Suppressor macrophage treated with lipopolysaccharide for 4 hours (primary cell): Measurements from ENCODE around the gene DBX1.
A peak's percentile ranks its signal among the peaks of the same experiment; 100 is the strongest.
"Not testable (repeated sequence)": the region's sequence is repeated elsewhere in the genome, so short reads cannot be mapped to it uniquely, and the experiment has no call there.

Experiments used
- DNase-seq: peaks from one replicate; pipeline ENCODE4 v3.0.0-alpha.2; 2020

Gene DBX1

DNA sequence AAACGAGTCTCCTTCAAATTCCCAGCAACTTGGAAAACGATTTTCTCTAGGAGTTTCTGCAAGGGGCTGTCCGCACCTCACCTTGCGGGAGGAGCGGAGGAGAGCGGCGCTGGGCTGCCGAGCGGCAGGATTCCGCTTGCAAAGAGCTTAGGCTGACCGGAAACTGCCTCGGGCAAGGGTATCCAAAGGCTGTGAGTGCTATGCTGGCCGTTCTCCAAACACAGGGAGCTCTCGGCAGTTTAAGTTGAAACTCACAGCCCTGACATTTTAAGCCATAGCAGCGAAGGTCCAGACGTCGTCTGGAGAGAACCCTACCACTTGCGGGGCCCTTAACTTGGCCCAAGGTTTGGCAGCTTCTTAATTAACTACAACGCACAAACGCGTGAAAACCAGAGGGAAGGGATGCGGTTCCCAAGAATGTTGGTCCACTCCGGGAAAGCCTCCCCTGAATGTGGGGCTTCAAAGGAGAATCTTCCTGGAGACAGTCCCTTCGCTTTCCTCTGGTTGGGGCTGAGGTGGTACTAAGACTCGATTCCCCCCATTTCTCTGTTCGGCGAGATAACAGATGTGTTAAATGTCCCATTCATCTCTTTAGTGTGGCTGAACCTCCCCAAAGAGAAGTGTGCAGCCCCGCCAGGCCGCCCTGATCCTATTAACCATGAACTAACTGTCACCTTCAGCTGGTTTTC, 1.1 kb upstream of the DBX1 start:
- no peak for DNase-seq

GRCh38 chr11:20159466-20160381, 551 bp downstream of the DBX1 start:
- DNase-seq: no peak

DNA sequence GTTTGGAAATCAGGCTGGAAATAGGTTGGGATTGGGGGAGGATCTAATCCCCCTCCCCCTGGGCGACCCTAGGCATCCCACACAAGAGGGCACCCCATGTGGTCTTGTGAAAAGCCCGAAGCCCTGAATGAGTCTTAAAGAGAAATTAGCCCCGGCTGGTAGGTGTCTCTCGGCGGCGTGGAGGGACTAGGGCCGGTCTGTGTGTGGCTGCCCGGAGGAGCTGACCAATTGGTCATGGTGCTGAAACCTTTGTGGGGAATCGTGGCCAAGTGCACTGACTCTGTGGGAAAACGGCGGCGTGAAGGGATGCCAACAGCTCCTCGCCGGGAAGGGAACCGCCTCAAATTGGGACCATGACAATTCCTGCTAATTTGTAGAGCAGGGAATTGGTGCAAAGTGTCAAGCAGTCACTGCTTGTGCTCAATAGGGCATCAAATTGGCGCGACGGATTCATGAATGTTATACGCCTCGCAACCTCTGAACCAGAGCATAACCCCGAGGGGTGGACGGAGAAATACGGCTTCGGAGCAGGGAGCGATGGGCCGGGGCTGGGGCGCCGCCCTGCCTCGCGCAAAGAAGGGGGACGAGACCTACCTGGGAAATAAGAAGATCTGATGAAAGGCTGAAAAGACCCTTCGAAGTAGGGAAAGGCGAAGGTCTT, 1.5 kb downstream of the DBX1 start:
- peak; percentile 12 for DNase-seq

- no peak for DNase-seq
These were observed 2.5 kb downstream of the DBX1 start for GRCh38 chr11:20157728-20158127.

DNA sequence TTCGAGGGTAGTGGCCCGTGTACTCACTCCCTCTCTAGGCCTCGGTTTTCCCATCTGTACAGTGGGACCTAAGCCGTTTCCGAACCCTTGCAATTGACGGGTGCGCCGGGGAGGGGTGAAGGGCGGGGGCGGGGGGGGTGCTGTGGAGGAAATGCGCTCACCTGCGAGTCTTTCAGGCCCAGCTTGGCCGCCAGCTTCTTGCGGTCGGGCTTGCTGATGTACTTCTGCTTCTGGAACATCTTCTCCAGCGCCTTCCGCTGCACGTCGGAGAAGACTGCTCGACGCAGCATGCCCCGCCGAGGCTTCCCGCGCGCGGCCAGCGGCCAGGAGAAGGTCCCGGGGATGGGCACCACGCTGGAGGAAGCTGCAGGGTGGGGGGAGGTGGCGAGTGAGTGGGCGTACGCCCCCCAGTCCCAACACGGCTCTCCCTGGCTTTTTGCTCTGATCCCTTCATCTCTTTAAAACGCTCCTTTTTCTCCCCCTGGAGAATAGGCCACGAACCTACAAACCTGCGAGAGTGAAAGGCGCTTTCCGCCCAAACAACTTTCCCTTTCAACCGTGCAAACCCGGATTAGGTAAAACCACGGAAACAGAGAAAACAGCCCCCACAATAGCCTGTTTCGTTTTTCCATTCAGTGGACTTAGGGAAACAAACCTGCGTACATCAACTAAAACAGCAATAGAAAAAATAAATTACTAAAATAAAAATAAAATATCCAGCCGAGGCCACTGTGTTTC, 3.2 kb downstream of the DBX1 start:
- peak; percentile 6 for DNase-seq

- DNase-seq: no peak
These were observed 3.9 kb downstream of the DBX1 start for GRCh38 chr11:20156280-20156875.

GRCh38 chr11:20155683-20156279, 4.5 kb downstream of the DBX1 start:
- DNase-seq: no peak

DNA sequence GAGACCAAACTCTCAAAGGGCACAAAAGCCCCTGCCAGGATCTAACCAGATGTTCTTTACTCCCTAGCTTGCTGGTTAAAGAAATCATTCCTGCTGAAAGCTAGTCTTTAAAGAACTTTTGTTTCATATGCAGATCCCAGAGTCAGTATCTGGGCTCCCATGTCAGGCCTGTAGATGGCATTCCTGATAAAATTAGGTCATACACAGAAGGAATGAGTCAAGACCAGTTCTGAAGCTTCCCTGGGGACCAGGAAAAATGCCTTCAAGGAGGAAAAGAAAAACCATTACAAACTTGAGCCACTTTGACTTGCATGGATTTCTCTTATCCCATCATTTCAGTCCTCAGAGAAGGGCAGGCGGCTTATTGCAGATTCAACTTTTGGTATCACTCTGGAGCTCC, 5.9 kb downstream of the DBX1 start:
- DNase-seq: no peak

GRCh38 chr11:20138707-20139106, 21.6 kb downstream of the DBX1 start:
- no peak for DNase-seq

DNA sequence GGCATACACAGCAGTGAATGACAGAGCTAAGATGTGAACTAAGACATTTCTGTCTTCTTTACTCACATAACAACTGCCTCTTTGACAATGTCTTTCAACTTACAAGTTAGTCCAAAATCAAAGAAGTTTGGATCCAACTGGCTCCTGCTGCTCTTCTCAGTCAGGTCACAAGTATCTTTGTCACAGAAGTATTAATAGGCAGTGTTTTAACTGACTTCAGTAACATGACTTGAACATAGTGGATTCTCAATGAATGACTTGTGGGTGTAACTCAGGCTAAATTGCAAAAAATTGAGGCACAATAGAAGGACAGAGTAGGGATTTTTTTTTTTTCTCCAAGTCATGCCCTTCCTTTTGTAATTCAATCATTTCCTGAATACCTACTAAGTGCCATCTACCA, 22.6 kb downstream of the DBX1 start:
- no peak for DNase-seq

DNA sequence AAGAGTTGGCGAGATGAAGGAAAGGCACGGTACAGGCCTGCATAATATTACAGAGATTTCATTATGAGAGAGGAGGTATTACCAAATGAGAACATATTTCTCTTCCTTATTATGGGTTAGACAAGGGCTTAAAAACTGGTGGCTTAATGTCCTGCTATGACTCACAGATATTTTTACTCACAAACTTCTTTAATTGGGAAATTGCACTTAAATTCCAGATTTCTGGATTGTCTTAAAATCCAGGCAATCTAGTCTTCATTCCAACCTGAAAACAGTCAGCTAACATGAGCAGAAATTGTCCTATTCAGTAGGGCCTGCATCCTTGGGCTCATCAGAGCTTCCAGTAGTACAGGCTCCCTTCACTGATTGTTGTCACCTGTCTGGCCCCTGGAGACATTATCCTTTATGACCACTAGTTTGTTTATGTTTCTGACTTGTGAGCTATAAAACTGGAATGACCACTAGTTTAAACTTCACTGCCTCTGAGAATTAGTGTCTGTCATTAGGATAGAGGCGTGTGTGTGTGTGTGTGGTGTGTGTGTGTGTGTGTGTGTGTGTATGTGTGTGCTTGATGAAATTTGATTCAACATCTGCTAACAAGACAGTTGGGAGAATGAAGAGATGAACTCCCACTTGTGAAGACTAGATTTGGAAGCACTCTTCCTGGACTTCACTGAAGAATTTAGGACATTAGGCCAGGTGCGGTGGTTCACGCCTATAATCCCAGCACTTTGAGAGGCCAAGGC, 25.1 kb downstream of the DBX1 start:
- DNase-seq: no peak

GRCh38 chr11:20132667-20133039, 27.6 kb downstream of the DBX1 start:
- DNase-seq: no peak

DNA sequence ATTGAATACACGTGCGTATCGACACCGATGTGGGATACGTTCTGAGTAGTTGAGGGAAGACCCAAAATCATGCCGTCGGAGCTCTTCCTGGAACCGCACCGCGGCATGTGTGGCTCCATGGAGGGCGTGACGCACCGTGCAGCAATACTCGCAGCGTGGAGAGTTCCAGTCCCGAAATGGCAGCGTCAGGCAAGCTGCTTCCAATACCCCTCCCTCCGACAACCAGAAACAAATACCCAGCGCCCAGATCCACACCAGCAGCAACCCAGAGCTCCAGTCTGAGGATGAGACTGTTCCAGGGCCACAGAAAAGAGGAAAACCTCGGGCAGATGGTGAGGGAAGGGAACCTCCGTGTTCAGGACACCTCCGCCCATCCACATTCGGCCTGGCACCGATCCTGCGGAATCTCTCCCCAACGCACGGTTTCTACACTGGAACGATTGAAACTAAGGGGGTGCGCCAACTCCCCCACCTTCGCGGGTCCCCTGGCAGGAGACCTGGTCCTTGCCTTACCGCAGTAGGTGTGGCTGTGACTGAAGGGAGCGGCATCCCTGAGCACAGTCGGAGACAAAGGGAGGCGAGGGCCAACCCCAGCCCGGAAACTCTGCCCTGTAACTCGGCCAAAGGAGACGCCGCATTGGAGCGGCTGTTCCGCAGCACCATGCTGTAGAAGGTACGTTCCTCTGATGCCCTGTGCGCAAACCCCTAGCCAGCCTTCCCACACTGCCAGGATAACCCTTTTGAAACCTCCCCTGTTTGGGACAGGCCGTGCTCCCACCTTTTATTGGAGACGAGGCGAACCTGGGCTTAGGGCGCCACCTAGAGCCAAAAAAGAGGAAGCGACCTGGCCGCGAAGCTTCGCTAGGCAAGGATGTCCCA, 28.2 kb downstream of the DBX1 start:
- DNase-seq: peak; percentile 52

- no peak for DNase-seq
These were observed 30.6 kb downstream of the DBX1 start for GRCh38 chr11:20129665-20130064.

GRCh38 chr11:20128528-20128825, 31.8 kb downstream of the DBX1 start:
- not testable (repeated sequence) for DNase-seq

DNA sequence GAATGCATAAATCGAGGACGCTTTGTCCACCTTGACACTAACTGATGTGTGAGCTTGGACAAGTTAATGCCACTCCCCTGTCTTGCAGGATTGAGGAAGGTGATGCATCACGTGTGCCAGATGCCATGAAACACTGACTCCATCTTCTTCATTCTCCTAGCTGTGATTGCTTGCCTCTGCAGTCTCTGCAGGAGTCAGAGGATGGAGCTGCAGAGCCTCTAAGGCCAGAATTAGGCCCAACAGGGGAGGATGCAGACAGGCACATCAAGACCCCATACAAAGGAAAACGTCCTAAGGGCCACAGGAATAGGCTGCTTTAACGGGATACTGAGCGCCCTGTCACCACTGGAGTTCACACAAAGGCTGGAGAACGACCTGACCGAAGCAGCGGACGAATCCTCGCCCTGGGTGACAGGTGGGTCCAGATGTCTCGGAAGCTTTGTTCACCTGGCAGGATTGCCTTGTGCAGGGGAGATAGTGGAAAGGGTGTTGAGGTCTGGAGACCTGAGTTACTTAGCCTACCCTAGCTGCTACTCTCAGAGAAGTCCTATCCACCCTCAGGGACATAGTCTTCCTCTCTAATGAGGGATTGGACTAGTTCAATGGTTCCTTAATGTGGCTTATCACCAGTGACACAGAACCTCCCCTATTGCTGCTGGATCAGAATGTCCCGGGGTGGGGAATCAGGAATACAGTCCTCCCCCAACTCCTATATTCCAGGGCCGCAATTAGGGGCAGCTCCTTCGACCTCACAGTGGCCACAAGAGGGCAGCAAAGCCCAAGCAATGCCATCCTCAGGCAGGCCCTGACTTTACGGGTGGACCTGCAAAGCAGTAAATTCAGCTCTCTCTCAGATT, 32.4 kb downstream of the DBX1 start:
- DNase-seq: peak; percentile 74

GRCh38 chr11:20126724-20127123, 33.6 kb downstream of the DBX1 start:
- DNase-seq: no peak

DNA sequence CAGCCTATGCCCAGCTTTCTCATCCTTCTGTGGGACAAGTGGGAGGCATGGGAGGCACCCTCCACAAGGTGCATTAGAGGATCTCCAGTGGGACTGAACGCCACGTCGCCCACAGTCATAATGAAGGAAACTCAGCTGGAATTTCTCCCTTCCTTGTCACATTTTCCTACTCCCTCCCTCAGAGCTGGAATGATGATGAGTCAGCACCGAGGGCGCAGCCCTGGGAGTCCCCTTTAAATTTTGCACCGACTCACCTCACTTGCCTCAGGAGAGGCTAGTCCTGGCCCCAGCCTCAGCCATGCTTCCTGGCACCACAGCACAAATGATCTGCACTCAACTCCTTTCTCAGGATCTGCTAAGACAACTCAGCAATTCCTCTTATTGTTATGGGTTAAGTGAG, 34.3 kb downstream of the DBX1 start:
- no peak for DNase-seq

GRCh38 chr11:20122131-20122530, 38.1 kb downstream of the DBX1 start:
- no peak for DNase-seq
